ENCODE data around the gene PRLH.
"Not testable (repeated sequence)": the region's sequence is repeated elsewhere in the genome, so short reads cannot be mapped to it uniquely, and the experiment has no call there.

The PRLH gene

GRCh38 chr2:237602409-237602808 lies 36.0 kb downstream of the PRLH start:
- no peak for DNase-seq

GRCh38 chr2:237603049-237603717 lies 36.8 kb downstream of the PRLH start:
- no peak for DNase-seq

GRCh38 chr2:237603718-237604362 lies 37.5 kb downstream of the PRLH start:
- peak in 2 of 4 experiments; percentile 25 to 30 for DNase-seq

GRCh38 chr2:237604391-237604790 lies 38.0 kb downstream of the PRLH start:
- no peak for DNase-seq

- no peak for DNase-seq
Measured at GRCh38 chr2:237604960-237605359, 38.6 kb downstream of the PRLH start.

- not testable (repeated sequence) for DNase-seq
Measured at GRCh38 chr2:237606522-237606921, 40.1 kb downstream of the PRLH start.

GRCh38 chr2:237612527-237613357 lies 46.4 kb downstream of the PRLH start:
- no peak for DNase-seq

- DNase-seq = no peak
Measured at GRCh38 chr2:237613679-237614078, 47.3 kb downstream of the PRLH start.

GRCh38 chr2:237614151-237614720 lies 47.9 kb downstream of the PRLH start:
- DNase-seq = no peak

DNA sequence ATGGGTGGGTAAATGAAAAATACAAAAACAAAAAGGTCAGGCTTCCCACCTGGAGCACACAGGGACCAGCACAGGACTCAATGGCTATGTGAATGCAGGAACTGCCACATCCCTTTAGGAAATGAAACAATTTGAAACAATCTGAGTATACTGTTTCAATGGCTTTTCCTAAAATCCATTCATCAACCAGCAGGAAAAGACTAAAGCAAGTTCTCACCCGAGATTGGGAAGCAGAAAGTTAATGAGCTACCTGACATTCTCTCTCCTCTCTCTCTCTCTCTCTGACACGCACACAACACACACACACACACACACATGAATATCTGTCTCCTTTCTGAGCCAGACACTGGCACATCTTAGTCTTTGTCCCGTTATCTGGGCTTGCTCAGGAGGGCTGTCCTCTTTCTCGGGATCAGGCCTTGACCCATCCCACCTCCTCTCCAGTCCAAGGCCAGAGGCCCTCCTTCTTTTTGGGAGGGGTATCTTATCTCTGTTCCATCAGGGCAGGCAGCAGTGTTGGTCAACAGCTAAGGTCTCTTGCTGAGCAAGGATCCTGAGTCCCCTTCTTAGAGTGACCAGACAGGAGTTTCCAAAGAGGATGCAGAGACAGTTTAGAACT lies 49.4 kb downstream of the PRLH start:
- DNase-seq = no peak

GRCh38 chr2:237616373-237616733 lies 50.0 kb downstream of the PRLH start:
- DNase-seq = no peak
